Spleen (tissue), 11 donors: ENCODE results near the gene DCLK2. TPM values are rescaled to one million over a fixed set of nuclear protein-coding genes. Genes with fewer than 3 reads are reported as not detected.

ENCODE experiments used
- DNase-seq: peaks from one replicate; pipeline ENCODE4 v3.0.0-alpha.2; 2020
- H3K27ac ChIP-seq, 8 donors: fragments of 200-600 bp; sonication (generic) in 7 of 8; 1 replicate in 4 of 8; 2 replicates in 4 of 8; pipeline versions ENCODE4 v1.5.0 to v1.8.0; 2016 to 2021; ENCODE audit warnings: inconsistent platforms in 4 of 8, mild to moderate bottlenecking in 4 of 8, moderate library complexity in 1 of 8
- H3K27me3 ChIP-seq, 7 donors: fragments of 200-600 bp; sonication (generic) in 6 of 7; replicated peaks in 1 of 7; 1 replicate in 4 of 7; 2 replicates in 3 of 7; pipeline versions ENCODE4 v1.5.0 to v1.8.0; 2016 to 2021; ENCODE audit warnings: inconsistent platforms in 3 of 7, mild to moderate bottlenecking in 1 of 7
- H3K36me3 ChIP-seq, 6 donors: fragments of 200-600 bp; sonication (generic) in 5 of 6; 1 replicate in 4 of 6; 2 replicates in 2 of 6; pipeline versions ENCODE4 v1.5.0 to v1.8.0; 2016 to 2021; ENCODE audit warnings: inconsistent platforms in 2 of 6
- H3K4me1 ChIP-seq, 6 donors: fragments of 200-600 bp; sonication (generic) in 5 of 6; 1 replicate in 3 of 6; 2 replicates in 3 of 6; pipeline versions ENCODE4 v1.5.0 to v1.8.0; 2016 to 2021; ENCODE audit warnings: inconsistent platforms in 3 of 6
- H3K4me3 ChIP-seq, 8 donors: fragments of 200-600 bp; sonication (generic) in 7 of 8; 1 replicate in 4 of 8; 2 replicates in 4 of 8; pipeline versions ENCODE4 v1.5.0 to v1.8.0; 2016 to 2021; ENCODE audit warnings: inconsistent platforms in 4 of 8, mild to moderate bottlenecking in 4 of 8, moderate library complexity in 2 of 8
- H3K9me3 ChIP-seq, 8 donors: fragments of 200-600 bp; sonication (generic) in 7 of 8; 1 replicate in 4 of 8; 2 replicates in 4 of 8; pipeline versions ENCODE4 v1.5.0 to v1.8.0; 2016 to 2021; ENCODE audit warnings: inconsistent platforms in 4 of 8
- POLR2A ChIP-seq, 3 donors: fragments of 450-650 bp; IDR thresholded peaks; one replicate each; pipeline ENCODE4 v1.5.1; 2017; ENCODE audit warnings: antibody characterized with exemption in 3 of 3, mild to moderate bottlenecking in 1 of 3
- POLR2AphosphoS5 ChIP-seq, 3 donors: sonication (generic); formaldehyde crosslinking; IDR thresholded peaks; one replicate each; pipeline ENCODE4 v1.5.1; 2017; ENCODE audit warnings: antibody characterized with exemption in 3 of 3
- WGBS, 5 donors: extraction: QIAGEN DNeasy Blood & Tissue Kit in 3 of 5; methylation state at CpG; one replicate each; pipeline versions ENCODE4 v1.1.5 to v1.1.7; 2013 to 2018; 5-methylcytosine and 5-hydroxymethylcytosine counted together
- intact Hi-C: fragments of 100-400 bp; cut with DNase I; formaldehyde crosslinking; loops from one replicate; pipeline ENCODE4 v1.15.0; 2023; ENCODE audit warnings: low total_unique reads
- polyA plus RNA-seq, 3 donors: library from polyadenylated mRNA; stranded (reverse); fragments of 200-250 nt; gene quantifications; one replicate each; pipeline ENCODE4 v1.2.1, GENCODE V29; 2013
- total RNA-seq, 7 donors: library from RNA; depleted of rRNA in 3 of 7; stranded (reverse); fragments of >200 nt in 3 of 7; fragmentation: NEBNext Ultra II Directional in 4 of 7; extraction: Animal tissue kit (Norgen Biotek cat#: 25700) in 4 of 7; gene quantifications; one replicate each; pipeline versions ENCODE4 v1.1.0 to v1.2.1, GENCODE V29; 2016 to 2021
- TF ChIP-seq, protein P1 (sequence below), 11 experiments: fragments of 200-600 bp in 7 of 11; fragments of 450-650 bp in 4 of 11; sonication (generic) in 4 of 11; IDR thresholded peaks in 8 of 11; conservative IDR thresholded peaks in 3 of 11; 1 replicate in 7 of 11; 2 replicates in 4 of 11; pipeline versions ENCODE4 v1.4.0 to v1.8.0; 2016 to 2021; ENCODE audit warnings: antibody characterized with exemption in 11 of 11, inconsistent platforms in 4 of 11, mild to moderate bottlenecking in 1 of 11
- donor health status: healthy with polysubstance abuse.
- donor health status: DM: no; HTN: no; CAD: no; lungs with moderate emphysema.
- donor health status: DM: no; HTN: no; CAD: no.
- donor health status: Bipolar disorder and iron deficiency.
- donor health status: healthy.
- donor health status: DM: no; HTN: no; CAD: no.
- donor health status: DM: yes; HTN: yes; CAD: no.

The DCLK2 gene
- total and polyA plus RNA-seq, 10 donors, result 0.53 to 6.1 (median 3.9) TPM

DNA sequence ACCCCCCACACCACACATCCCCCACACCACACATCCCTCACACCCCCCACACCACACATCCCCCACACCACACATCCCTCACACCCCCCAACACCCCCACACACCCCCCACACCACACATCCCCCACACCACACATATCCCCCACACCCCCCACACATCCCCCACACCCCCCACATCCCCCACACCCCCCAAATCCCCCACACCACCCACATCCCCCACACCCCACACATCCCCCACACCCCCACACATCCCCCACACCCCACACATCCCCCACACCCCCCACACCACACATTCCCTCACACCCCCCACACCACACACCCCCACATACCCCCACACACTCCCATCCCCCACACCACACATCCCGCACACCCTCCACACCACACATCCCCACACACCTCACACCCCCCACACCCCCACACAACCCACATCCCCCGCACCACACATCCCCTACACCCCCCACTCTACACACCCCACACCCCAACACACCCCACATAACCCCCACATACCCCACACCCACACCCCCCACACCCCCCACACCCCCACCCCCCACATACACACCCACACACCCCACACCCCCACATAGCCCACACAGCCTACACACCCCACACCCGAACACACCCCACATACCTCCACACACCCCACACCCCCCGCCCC, 172.9 kb downstream of the DCLK2 start:
- WGBS, 5 donors, result 74 to 100% (median 83%) methylated on average over 2 to 4 of the region's 4 CpGs
- Histone ChIP-seq H3K27me3 (no peaks in the 10 kb centered on the region), H3K36me3 (peaks cover 0 to 26% (median 0%) of the 10 kb centered on the region in 6 donors), H3K4me1 (no peaks in the 10 kb centered on the region), H3K9me3 (no peaks in the 10 kb centered on the region), H3K27ac (no peak overlapping the region), H3K4me3 (no peak overlapping the region)
- intact Hi-C loops, result no loop called here
- DNase-seq, result no peak
- TF ChIP-seq, protein P1, sequence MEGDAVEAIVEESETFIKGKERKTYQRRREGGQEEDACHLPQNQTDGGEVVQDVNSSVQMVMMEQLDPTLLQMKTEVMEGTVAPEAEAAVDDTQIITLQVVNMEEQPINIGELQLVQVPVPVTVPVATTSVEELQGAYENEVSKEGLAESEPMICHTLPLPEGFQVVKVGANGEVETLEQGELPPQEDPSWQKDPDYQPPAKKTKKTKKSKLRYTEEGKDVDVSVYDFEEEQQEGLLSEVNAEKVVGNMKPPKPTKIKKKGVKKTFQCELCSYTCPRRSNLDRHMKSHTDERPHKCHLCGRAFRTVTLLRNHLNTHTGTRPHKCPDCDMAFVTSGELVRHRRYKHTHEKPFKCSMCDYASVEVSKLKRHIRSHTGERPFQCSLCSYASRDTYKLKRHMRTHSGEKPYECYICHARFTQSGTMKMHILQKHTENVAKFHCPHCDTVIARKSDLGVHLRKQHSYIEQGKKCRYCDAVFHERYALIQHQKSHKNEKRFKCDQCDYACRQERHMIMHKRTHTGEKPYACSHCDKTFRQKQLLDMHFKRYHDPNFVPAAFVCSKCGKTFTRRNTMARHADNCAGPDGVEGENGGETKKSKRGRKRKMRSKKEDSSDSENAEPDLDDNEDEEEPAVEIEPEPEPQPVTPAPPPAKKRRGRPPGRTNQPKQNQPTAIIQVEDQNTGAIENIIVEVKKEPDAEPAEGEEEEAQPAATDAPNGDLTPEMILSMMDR (IDR thresholded peaks at IDR 0.05 in 8 of 11, conservative IDR thresholded peaks at IDR 0.05 in 3 of 11), result no peak
- no peak for TF ChIP-seq POLR2A (IDR thresholded peaks at IDR 0.05)

DNA sequence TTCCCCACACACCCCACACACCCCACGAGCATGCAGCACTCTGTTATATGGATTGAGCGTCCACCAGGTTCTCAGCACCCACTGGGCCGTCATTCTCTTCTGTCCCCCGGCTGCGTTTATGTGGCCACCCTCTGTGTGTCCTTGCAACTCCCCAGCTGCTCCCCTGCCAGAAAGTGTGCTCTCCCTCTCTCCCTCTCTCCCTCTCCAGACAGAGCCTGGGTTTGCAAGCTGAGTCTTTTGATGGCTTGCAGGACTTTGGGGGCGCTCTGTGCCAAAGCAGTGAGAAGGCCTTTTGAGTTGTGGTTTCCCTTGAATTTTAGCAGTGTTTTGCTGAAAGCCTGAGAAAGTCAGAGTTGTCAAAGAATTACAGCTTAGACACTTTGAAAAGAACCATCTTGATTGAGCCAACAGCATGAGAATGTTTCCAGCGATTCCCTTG, 173.5 kb downstream of the DCLK2 start:
- no peak for DNase-seq

DNA sequence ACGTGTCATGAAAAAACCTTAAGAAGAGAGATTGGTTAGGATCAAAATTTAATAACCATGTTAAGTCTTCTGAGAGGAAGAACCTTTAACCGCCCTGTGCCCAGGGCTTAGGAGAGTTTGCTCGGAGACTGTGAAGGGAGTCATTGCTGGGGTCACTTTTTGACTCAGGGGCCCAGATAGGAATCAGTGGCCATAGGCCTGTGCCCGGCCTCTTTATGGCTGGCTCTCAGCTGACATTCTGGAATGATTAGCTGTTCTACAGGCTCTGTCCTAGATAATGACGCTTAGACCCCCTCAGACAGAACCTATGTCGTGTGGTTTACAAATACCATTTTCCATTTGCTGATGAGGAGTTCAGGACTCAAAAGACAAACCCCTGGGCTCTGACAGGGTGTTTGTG, 174.1 kb downstream of the DCLK2 start:
- 79 to 95% (median 92%) methylated on average over 6 of the region's 6 CpGs for WGBS, 5 donors
- no peak for DNase-seq
- H3K4me3 ChIP-seq, result no peak overlapping the region
- peaks cover 0 to 35% (median 0%) of the 10 kb centered on the region in 6 donors for H3K36me3 ChIP-seq
- H3K27ac ChIP-seq, result no peak overlapping the region
- no peaks in the 10 kb centered on the region for H3K9me3 ChIP-seq
- no peaks in the 10 kb centered on the region for H3K27me3 ChIP-seq
- no peaks in the 10 kb centered on the region for H3K4me1 ChIP-seq
- no peak for TF ChIP-seq POLR2AphosphoS5 (IDR thresholded peaks at IDR 0.05)
- no peak for TF ChIP-seq POLR2A (IDR thresholded peaks at IDR 0.05)
- TF ChIP-seq, protein P1 (IDR thresholded peaks at IDR 0.05 in 8 of 11, conservative IDR thresholded peaks at IDR 0.05 in 3 of 11), result no peak
- intact Hi-C loops, result no loop called here

More for the DNA sequence above, 173.5 kb downstream of the DCLK2 start:
- no peak overlapping the region for H3K27ac ChIP-seq
- H3K9me3 ChIP-seq, result no peaks in the 10 kb centered on the region
- no peak overlapping the region for H3K4me3 ChIP-seq
- H3K4me1 ChIP-seq, result no peaks in the 10 kb centered on the region
- peaks cover 0 to 31% (median 0%) of the 10 kb centered on the region in 6 donors for H3K36me3 ChIP-seq
- TF ChIP-seq, protein P1 (IDR thresholded peaks at IDR 0.05 in 8 of 11, conservative IDR thresholded peaks at IDR 0.05 in 3 of 11), result no peak
- TF ChIP-seq POLR2AphosphoS5 (IDR thresholded peaks at IDR 0.05), result no peak
- TF ChIP-seq POLR2A (IDR thresholded peaks at IDR 0.05), result no peak
- no peaks in the 10 kb centered on the region for H3K27me3 ChIP-seq
- WGBS, 5 donors, result 81 to 95% (median 90%) methylated on average over 7 of the region's 7 CpGs
- intact Hi-C loops, result no loop called here

DNA sequence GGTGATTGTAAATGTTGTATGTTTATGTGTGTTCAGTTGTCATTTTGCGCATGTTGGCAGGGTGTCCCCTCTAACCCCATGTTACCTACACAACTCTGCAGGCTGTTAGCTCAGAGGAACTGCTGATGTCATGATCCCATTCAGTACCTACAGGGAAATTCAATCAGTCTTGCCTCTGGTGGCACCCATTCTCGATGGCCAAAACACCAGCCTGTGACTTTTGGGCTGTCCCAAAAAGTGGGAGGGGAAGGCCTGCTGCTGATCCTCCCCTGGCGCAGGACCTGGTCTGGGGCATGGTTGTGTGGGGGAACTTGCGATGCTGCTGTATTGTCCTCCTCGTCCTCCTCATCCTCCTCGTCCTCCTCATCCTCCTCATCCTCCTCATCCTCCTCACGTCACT, 174.5 kb downstream of the DCLK2 start:
- intact Hi-C loops, result no loop called here
- Histone ChIP-seq H3K36me3 (peaks cover 0 to 35% (median 0%) of the 10 kb centered on the region in 6 donors), H3K4me1 (no peaks in the 10 kb centered on the region), H3K4me3 (no peak overlapping the region), H3K27me3 (no peaks in the 10 kb centered on the region), H3K9me3 (no peaks in the 10 kb centered on the region), H3K27ac (no peak overlapping the region)
- TF ChIP-seq, protein P1 (IDR thresholded peaks at IDR 0.05 in 8 of 11, conservative IDR thresholded peaks at IDR 0.05 in 3 of 11), result no peak
- no peak for DNase-seq
- WGBS, 5 donors, result 86 to 94% (median 93%) methylated on average over 7 of the region's 7 CpGs
